Caki2 (cell line): ENCODE data around the gene BSCL2. TPM values are rescaled to one million over a fixed set of nuclear protein-coding genes. Genes with fewer than 3 reads are reported as not detected.
A peak's percentile ranks its signal among the peaks of the same experiment; 100 is the strongest.
"Not testable (repeated sequence)": the region's sequence is repeated elsewhere in the genome, so short reads cannot be mapped to it uniquely, and the experiment has no call there.

ENCODE experiments used
- DNase-seq: peaks from one replicate; pipeline ENCODE4 v3.0.0-alpha.2; 2015; ENCODE audit warnings: low read depth
- in situ Hi-C: cut with HindIII; loops from 2 replicates; pipeline ENCODE4 v1.10.0; 2016; ENCODE audit warnings: low sequenced_read_pairs, low pct_unique_long_range_greater_than_20kb, mixed read lengths
- total RNA-seq: library from RNA; depleted of rRNA; stranded (reverse); fragments of >200 nt; shearing (Covaris generic); gene quantifications from 2 replicates; pipeline ENCODE4 v1.2.3, GENCODE V29; 2014; ENCODE audit warnings: low replicate concordance

Gene BSCL2
- total RNA-seq, 1 experiment from 2014 or later = 37.5 TPM

GRCh38 chr11:62669420-62670161 is 37.6 kb downstream of the BSCL2 start:
- peak; percentile 14 for DNase-seq
- in situ Hi-C loops = no loop called here

GRCh38 chr11:62667460-62667859 is 39.8 kb downstream of the BSCL2 start:
- in situ Hi-C loops = no loop called here
- DNase-seq = no peak

GRCh38 chr11:62666259-62666926 is 40.8 kb downstream of the BSCL2 start:
- no peak for DNase-seq
- in situ Hi-C loops = no loop called here

- DNase-seq = no peak
- in situ Hi-C loops = no loop called here
These were observed 41.5 kb downstream of the BSCL2 start for GRCh38 chr11:62665599-62666258.

- DNase-seq = peak; percentile 87
- in situ Hi-C loops = no loop called here
These were observed 42.1 kb downstream of the BSCL2 start, which contains the start of the genes C11orf98 and CSKMT for GRCh38 chr11:62665075-62665598. C11orf98 (minus strand) TSS chr11:62665210; CDS start chr11:62665169, 41 bp downstream. CSKMT (plus strand) TSS chr11:62665312; CDS start chr11:62665880, 568 bp downstream.

- no peak for DNase-seq
- in situ Hi-C loops = no loop called here
These were observed 42.7 kb downstream of the BSCL2 start for GRCh38 chr11:62664405-62665074.

DNA sequence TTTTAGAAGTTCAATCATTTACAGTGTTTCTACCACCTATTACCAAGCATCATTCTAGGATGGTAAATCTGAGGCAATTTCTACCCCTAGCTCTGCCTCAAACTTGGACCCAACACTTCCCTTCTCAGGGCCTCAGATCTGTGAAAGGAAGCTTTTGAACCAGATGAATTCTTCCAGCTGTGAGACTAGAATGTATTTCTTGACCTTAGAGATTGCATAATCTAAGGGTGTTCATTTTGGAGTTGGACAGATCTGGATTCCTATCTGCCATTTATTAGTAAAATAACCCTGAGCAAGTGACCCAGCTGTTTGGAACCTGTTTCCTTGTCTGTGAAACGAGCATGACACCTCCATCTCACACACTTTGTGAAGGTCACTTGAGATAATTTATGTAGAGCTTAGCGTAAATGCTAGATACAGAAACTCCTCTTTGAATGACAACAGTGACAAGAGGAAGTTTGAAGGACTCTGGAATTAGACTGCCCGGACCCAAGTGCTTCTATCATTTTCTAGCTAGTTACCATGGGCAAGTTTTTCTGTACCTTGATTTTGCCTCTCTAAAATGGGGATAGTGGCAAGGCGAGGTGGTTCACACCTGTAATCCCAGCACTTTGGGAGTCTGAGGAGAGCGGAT is 50.3 kb downstream of the BSCL2 start:
- in situ Hi-C loops = no loop called here
- DNase-seq = no peak

GRCh38 chr11:62654297-62654696 is 52.9 kb downstream of the BSCL2 start:
- no peak for DNase-seq
- in situ Hi-C loops = no loop called here

DNA sequence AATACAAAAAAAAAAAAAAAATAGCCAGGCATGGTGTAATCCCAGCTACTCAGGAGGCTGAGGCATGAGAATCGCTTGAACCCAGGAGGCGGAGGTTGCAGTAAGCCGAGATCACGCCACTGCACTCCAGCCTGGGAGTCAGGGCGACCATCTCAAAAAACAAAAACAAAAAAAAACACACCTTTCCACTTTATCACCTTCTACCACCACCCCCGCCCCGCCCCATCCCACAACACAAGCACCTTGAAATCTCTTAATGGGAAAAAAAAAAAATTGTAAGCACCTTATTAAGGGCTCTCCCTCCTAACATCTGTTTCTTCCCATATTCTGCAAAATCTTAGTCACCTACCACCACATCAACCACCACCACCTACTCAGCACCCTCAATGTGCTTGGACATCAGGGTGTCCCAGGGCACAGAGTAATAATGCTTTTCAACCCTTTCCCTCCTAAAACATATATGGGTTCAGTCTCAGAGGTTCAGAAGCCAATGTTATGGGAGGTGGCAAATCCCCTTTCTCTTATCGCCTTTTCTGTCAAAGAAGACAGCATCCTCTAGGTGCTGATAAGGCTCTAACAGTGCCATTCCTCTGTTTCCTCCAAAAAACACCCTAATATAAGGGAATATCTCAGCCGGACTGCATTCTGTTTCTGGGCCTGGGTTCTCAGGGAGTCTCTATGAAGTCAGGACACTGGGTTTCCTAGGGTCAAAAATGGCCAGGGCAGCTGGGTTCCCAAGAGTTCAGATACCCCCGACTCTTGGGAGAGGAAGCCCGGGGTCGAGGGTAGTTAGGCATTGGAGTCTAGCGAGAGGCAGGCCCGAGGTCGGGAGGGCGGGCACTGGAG is 54.8 kb downstream of the BSCL2 start:
- no peak for DNase-seq
- in situ Hi-C loops = no loop called here

- DNase-seq, in situ Hi-C loops: not testable (repeated sequence)
These were observed 56.9 kb downstream of the BSCL2 start for GRCh38 chr11:62650283-62650682.

DNA sequence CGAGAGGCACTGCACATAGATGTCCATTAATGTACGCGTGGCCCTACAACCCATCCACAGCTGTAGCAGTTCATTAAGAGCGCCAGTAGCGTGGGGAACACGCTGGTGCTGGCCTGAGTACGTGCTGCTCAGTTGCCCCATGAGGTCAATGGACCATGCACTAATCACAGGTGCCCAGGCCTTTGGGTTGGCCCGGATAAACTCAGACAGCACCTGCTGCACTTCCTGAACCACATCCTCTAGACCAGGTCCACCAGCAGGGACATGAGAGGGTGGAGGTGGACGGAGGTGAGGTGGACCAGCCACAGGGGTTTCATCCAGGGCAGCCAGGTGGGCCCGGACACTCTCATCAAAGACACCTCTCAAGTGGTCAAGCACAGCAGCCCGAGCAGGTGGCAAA is 57.7 kb downstream of the BSCL2 start:
- in situ Hi-C loops = no loop called here
- DNase-seq = no peak

DNA sequence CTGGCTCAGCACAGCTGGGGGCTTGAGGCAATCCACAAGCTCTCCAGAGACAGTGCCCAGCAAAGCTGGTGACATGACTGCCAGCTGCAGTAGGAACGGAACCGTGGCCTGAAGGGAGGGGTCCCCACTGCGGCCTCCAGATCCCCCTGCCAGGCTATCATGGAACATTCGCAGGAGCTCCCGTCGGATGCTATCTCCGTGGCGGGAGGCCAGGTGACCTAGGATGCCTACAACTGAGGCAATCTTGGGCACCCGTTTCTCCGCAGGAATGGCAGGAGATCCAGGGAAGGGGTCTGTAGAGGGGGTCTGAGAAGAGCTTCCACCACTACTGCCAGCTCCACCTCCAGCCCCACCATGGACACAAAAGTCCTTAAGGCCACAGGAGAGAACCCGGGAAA is 58.3 kb downstream of the BSCL2 start:
- no peak for DNase-seq
- in situ Hi-C loops = no loop called here

DNA sequence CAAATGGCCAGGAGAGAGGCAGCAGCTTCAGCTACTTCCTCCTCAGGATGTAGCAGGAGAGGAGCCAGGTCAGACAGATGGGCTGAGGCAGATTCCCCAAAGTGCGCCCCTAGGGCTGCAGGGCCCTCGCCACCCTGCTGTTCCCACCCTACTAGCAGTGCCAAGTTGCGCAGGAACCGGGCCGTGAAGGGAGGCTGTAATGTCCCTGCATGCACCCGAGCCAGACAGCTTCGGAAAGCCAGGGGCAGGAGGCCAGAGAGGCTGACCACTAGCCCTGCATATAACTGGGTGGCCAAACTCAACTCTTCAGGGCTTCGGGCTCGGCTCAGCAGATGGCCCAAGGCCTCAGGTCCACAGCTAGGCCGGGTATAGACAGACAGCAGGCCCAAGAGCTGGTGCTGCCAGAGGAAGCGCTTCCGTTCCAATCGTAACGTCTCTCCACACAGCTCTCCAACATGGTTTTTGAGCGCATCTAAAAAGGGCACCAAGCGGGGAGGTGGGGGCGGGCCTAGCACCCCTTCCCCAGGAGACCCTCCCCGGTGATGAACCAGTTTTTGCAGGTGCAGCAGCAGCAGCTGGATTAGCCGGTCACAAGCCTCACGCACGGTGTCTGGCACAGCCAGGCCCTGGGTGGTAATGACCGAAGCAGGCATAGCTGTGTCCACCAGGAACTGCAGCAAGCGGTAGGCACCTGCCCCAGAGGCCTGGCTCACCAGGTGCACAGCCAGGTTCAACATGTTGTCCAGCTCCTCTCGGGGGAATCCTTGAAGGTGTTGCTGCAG is 58.8 kb downstream of the BSCL2 start:
- in situ Hi-C loops = no loop called here

GRCh38 chr11:62647609-62648005 is 59.6 kb downstream of the BSCL2 start:
- in situ Hi-C loops = no loop called here
- no peak for DNase-seq

More for the DNA sequence above, 58.8 kb downstream of the BSCL2 start:
- DNase-seq = no peak

DNA sequence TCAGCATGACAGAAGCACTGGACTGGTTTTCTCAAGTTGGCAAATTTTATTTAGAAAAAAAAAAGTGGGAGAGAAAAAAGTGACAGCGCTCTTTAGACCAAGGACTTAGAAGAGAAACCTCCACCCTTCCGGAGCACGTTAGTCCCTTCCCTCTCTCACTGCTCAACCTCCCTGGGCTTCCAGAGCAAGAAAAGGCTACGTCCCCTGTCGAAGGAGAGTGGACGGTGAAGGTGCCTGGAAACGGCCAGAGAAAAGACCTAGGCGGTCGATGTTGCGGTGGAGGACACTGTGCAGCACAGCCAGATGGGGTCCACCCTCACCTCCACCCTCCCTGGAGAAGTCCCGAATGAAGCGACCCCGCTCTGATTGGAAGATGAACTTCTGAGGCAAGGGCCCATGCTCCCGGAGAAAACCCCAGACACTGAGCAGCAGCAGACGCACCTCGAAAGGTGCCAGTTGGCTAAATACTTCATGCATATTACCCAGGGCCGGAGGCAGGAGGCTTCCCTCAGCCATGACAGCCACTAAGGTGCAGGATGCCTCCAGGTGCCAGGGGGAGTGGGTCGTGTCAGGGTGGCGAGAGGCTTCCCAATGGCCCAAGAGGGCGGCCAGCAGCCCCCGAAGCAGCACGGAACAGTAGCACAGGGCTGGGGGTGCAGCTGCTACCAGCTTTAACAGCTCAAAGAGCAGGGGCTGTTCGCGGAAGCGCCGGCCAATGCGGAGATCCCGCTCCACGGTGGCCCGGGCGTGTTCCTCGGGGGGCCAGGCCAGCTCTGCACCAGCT is 60.2 kb downstream of the BSCL2 start:
- in situ Hi-C loops = no loop called here
- no peak for DNase-seq
